ENCODE results near the gene C3orf20. TPM values are rescaled to one million over a fixed set of nuclear protein-coding genes. Genes with fewer than 3 reads are reported as not detected.

The C3orf20 gene
- total RNA-seq, 1 donor: not detected

GRCh38 chr3:14689247-14689980 is 14.5 kb downstream of the C3orf20 start:
- DNase-seq (ENCODE audit: low read depth): no peak
- H3K4me3 ChIP-seq (ENCODE audit: low read depth, low read length): no peak overlapping the region
- no peak for TF ChIP-seq CTCF (IDR thresholded peaks at IDR 0.05; ENCODE audit: insufficient read depth, low read length)

GRCh38 chr3:14691239-14691638 is 16.3 kb downstream of the C3orf20 start:
- TF ChIP-seq CTCF (IDR thresholded peaks at IDR 0.05; ENCODE audit: insufficient read depth, low read length): no peak
- no peak for DNase-seq (ENCODE audit: low read depth)
- H3K4me3 ChIP-seq (ENCODE audit: low read depth, low read length): no peak overlapping the region

GRCh38 chr3:14691719-14692118 is 16.8 kb downstream of the C3orf20 start:
- TF ChIP-seq CTCF (IDR thresholded peaks at IDR 0.05; ENCODE audit: insufficient read depth, low read length): no peak

GRCh38 chr3:14698601-14699244 is 23.8 kb downstream of the C3orf20 start:
- DNase-seq (ENCODE audit: low read depth): no peak
- no peak for TF ChIP-seq CTCF (IDR thresholded peaks at IDR 0.05; ENCODE audit: insufficient read depth, low read length)
- H3K4me3 ChIP-seq (ENCODE audit: low read depth, low read length): no peak overlapping the region

More at GRCh38 chr3:14691719-14692118, 16.8 kb downstream of the C3orf20 start:
- no peak for DNase-seq (ENCODE audit: low read depth)
- no peak overlapping the region for H3K4me3 ChIP-seq (ENCODE audit: low read depth, low read length)

- no peak overlapping the region for H3K4me3 ChIP-seq (ENCODE audit: low read depth, low read length)
- no peak for TF ChIP-seq CTCF (IDR thresholded peaks at IDR 0.05; ENCODE audit: insufficient read depth, low read length)
- DNase-seq (ENCODE audit: low read depth): no peak
Measured at GRCh38 chr3:14699643-14700042, 24.7 kb downstream of the C3orf20 start.

GRCh38 chr3:14700891-14701290 is 25.9 kb downstream of the C3orf20 start:
- TF ChIP-seq CTCF (IDR thresholded peaks at IDR 0.05; ENCODE audit: insufficient read depth, low read length): no peak
- DNase-seq (ENCODE audit: low read depth): no peak
- H3K4me3 ChIP-seq (ENCODE audit: low read depth, low read length): no peak overlapping the region

Data from fibroblast of the aortic adventitia (primary cell).